Activated CD4-positive, alpha-beta T cell treated with anti-CD3 and anti-CD28 coated beads for 36 hours (primary cell): Measurements from ENCODE around the gene KISS1. TPM values are rescaled to one million over a fixed set of nuclear protein-coding genes. Genes with fewer than 3 reads are reported as not detected.
"Not testable (repeated sequence)": the region's sequence is repeated elsewhere in the genome, so short reads cannot be mapped to it uniquely, and the experiment has no call there.

Experiments used
- ATAC-seq: fragments of 200-7000 bp; cut with Tn5 transposase; one replicate; pipeline ENCODE4 v1.10.0; 2021; ENCODE audit warnings: mild to moderate bottlenecking, moderate library complexity
- CTCF ChIA-PET: fragments of 350-600 bp; sonication (Branson Sonifier 250); formaldehyde crosslinking; loops from one replicate; lab custom pipeline; 2021; ENCODE audit warnings: antibody characterized with exemption; lab: Charles Lee
- POLR2A ChIA-PET: fragments of 350-600 bp; sonication (Branson Sonifier 250); formaldehyde crosslinking; loops from one replicate; lab custom pipeline; 2021; ENCODE audit warnings: antibody characterized with exemption, inconsistent platforms; lab: Charles Lee
- DNase-seq: peaks from one replicate; pipeline ENCODE4 v3.0.0-alpha.2; 2020
- H3K27ac Mint-ChIP-seq: one replicate; pipeline ENCODE4 v1.8.0; 2021; ENCODE audit warnings: mixed read lengths
- H3K27me3 Mint-ChIP-seq: one replicate; pipeline ENCODE4 v1.8.0; 2021; ENCODE audit warnings: mixed read lengths
- H3K36me3 Mint-ChIP-seq: one replicate; pipeline ENCODE4 v1.8.0; 2021; ENCODE audit warnings: low read depth, mixed read lengths
- H3K4me1 Mint-ChIP-seq: one replicate; pipeline ENCODE4 v1.8.0; 2021; ENCODE audit warnings: mixed read lengths
- H3K4me3 Mint-ChIP-seq: one replicate; pipeline ENCODE4 v1.8.0; 2021; ENCODE audit warnings: mild to moderate bottlenecking, moderate library complexity, mixed read lengths
- H3K9me3 Mint-ChIP-seq: one replicate; pipeline ENCODE4 v1.8.0; 2021; ENCODE audit warnings: low read depth, mixed read lengths
- intact Hi-C, 2 experiments: fragments of 100-400 bp; cut with DNase I in 1 of 2; cut with micrococcal nuclease in 1 of 2; formaldehyde crosslinking; loops; one replicate each; pipeline versions ENCODE4 v1.14.2 to v1.15.1; 2022 to 2024; cut with DNase I, micrococcal nuclease
- total RNA-seq, 2 experiments: library from RNA; stranded (reverse); gene quantifications; one replicate each; pipeline ENCODE4 v1.2.3, GENCODE V29; 2021

The KISS1 gene
- total RNA-seq = not detected

- no peak for DNase-seq
- peaks cover 6% of the 10 kb centered on the region for H3K27me3 Mint-ChIP-seq
- POLR2A ChIA-PET = no interaction called here
- H3K4me3 Mint-ChIP-seq = no peak within 1 kb of the TSS
- intact Hi-C loops = no loop called here
- H3K27ac Mint-ChIP-seq = no peak within 1 kb of the TSS
- CTCF ChIA-PET = interaction anchor here (0.7 to 1.3 kb wide), 2 partner anchors 11 to 752 kb away, joined by 3 to 7 read pairs; no protein-coding TSS in a partner anchor
- H3K4me1 Mint-ChIP-seq = peaks cover 6% of the 10 kb centered on the region
- ATAC-seq = no peak
- H3K9me3 Mint-ChIP-seq = no peaks in the 10 kb centered on the region
- no peaks in the 10 kb centered on the region for H3K36me3 Mint-ChIP-seq
These were observed at the start of gene KISS1 for GRCh38 chr1:204196068-204196795. KISS1 (minus strand) TSS chr1:204196491; CDS start chr1:204192876, 3,615 bp downstream.

GRCh38 chr1:204242920-204243319 is 46.6 kb upstream of the KISS1 start:
- H3K27me3 Mint-ChIP-seq = peaks cover 2% of the 10 kb centered on the region
- H3K9me3 Mint-ChIP-seq = no peaks in the 10 kb centered on the region
- ATAC-seq (no peak), DNase-seq (no peak)
- H3K36me3 Mint-ChIP-seq = no peaks in the 10 kb centered on the region
- no peaks in the 10 kb centered on the region for H3K4me1 Mint-ChIP-seq
- no peak overlapping the region for H3K27ac Mint-ChIP-seq
- ChIA-PET POLR2A (no interaction called here), CTCF (interaction anchor here (0.6 kb wide), 1 partner anchor 24 kb away, joined by 4 read pairs; no protein-coding TSS in a partner anchor)
- intact Hi-C loops = no loop called here
- H3K4me3 Mint-ChIP-seq = no peak overlapping the region

GRCh38 chr1:204241914-204242313 is 45.6 kb upstream of the KISS1 start:
- intact Hi-C loops = no loop called here
- no peaks in the 10 kb centered on the region for H3K36me3 Mint-ChIP-seq
- ChIA-PET POLR2A (no interaction called here), CTCF (interaction anchor here (0.6 kb wide), 1 partner anchor 17 kb away, joined by 3 read pairs; no protein-coding TSS in a partner anchor)
- H3K27me3 Mint-ChIP-seq = peaks cover 2% of the 10 kb centered on the region
- H3K4me1 Mint-ChIP-seq = no peaks in the 10 kb centered on the region
- H3K9me3 Mint-ChIP-seq = no peaks in the 10 kb centered on the region
- H3K4me3 Mint-ChIP-seq = no peak overlapping the region
- no peak overlapping the region for H3K27ac Mint-ChIP-seq
- DNase-seq (no peak), ATAC-seq (no peak)

- no peak overlapping the region for H3K4me3 Mint-ChIP-seq
- intact Hi-C loops = no loop called here
- no peaks in the 10 kb centered on the region for H3K9me3 Mint-ChIP-seq
- H3K4me1 Mint-ChIP-seq = no peaks in the 10 kb centered on the region
- DNase-seq = no peak
- H3K36me3 Mint-ChIP-seq = no peaks in the 10 kb centered on the region
- CTCF ChIA-PET = interaction anchor here (0.6 to 1.6 kb wide), 3 partner anchors 13 to 263 kb away, joined by 3 to 5 read pairs (median 3); no protein-coding TSS in a partner anchor
- H3K27ac Mint-ChIP-seq = no peak overlapping the region
- POLR2A ChIA-PET = no interaction called here
- H3K27me3 Mint-ChIP-seq = peaks cover 4% of the 10 kb centered on the region
- no peak for ATAC-seq
These were observed 44.8 kb upstream of the KISS1 start for GRCh38 chr1:204241050-204241449.

GRCh38 chr1:204240233-204240632 is 43.9 kb upstream of the KISS1 start:
- ChIA-PET POLR2A (no interaction called here), CTCF (interaction anchor here (1.6 kb wide), 1 partner anchor 18 kb away, joined by 3 read pairs; no protein-coding TSS in a partner anchor)
- intact Hi-C loops = no loop called here
- DNase-seq (no peak), ATAC-seq (no peak)
- no peak overlapping the region for H3K4me3 Mint-ChIP-seq
- H3K9me3 Mint-ChIP-seq = no peaks in the 10 kb centered on the region
- H3K36me3 Mint-ChIP-seq = no peaks in the 10 kb centered on the region
- H3K27me3 Mint-ChIP-seq = peaks cover 6% of the 10 kb centered on the region
- no peaks in the 10 kb centered on the region for H3K4me1 Mint-ChIP-seq
- H3K27ac Mint-ChIP-seq = no peak overlapping the region

- H3K36me3 Mint-ChIP-seq, H3K27ac Mint-ChIP-seq, H3K4me1 Mint-ChIP-seq, POLR2A ChIA-PET, ATAC-seq, intact Hi-C loops, H3K9me3 Mint-ChIP-seq, H3K27me3 Mint-ChIP-seq, H3K4me3 Mint-ChIP-seq, DNase-seq: not testable (repeated sequence)
- CTCF ChIA-PET = interaction anchor here (0.6 kb wide), 1 partner anchor 618 kb away, joined by 3 read pairs; no protein-coding TSS in a partner anchor
These were observed 43.1 kb upstream of the KISS1 start for GRCh38 chr1:204239401-204239800.

GRCh38 chr1:204238520-204238919 is 42.2 kb upstream of the KISS1 start:
- H3K27me3 Mint-ChIP-seq, H3K27ac Mint-ChIP-seq, H3K9me3 Mint-ChIP-seq, DNase-seq, ATAC-seq, H3K36me3 Mint-ChIP-seq, CTCF ChIA-PET, H3K4me1 Mint-ChIP-seq, intact Hi-C loops, H3K4me3 Mint-ChIP-seq, POLR2A ChIA-PET: not testable (repeated sequence)

- H3K9me3 Mint-ChIP-seq, H3K4me3 Mint-ChIP-seq, H3K27ac Mint-ChIP-seq, H3K36me3 Mint-ChIP-seq, ATAC-seq, DNase-seq, H3K4me1 Mint-ChIP-seq, POLR2A ChIA-PET, intact Hi-C loops, H3K27me3 Mint-ChIP-seq: not testable (repeated sequence)
- CTCF ChIA-PET = interaction anchor here (0.9 kb wide), 1 partner anchor 74 kb away, joined by 3 read pairs; no protein-coding TSS in a partner anchor
These were observed 41.2 kb upstream of the KISS1 start for GRCh38 chr1:204237515-204237914.

- CTCF ChIA-PET = interaction anchor here (0.7 to 0.9 kb wide), 3 partner anchors 70 to 234 kb away, joined by 3 read pairs; no protein-coding TSS in a partner anchor
- Mint-ChIP-seq H3K27me3 (peaks cover 6% of the 10 kb centered on the region), H3K9me3 (no peaks in the 10 kb centered on the region), H3K4me3 (no peak overlapping the region), H3K36me3 (no peaks in the 10 kb centered on the region), H3K4me1 (no peaks in the 10 kb centered on the region), H3K27ac (no peak overlapping the region)
- POLR2A ChIA-PET = no interaction called here
- no peak for DNase-seq
- no peak for ATAC-seq
- intact Hi-C loops = no loop called here
These were observed 36.2 kb upstream of the KISS1 start for GRCh38 chr1:204232526-204232925.

GRCh38 chr1:204230211-204230610 is 33.9 kb upstream of the KISS1 start:
- DNase-seq (no peak), ATAC-seq (no peak)
- H3K27ac Mint-ChIP-seq = no peak overlapping the region
- no peaks in the 10 kb centered on the region for H3K27me3 Mint-ChIP-seq
- no peaks in the 10 kb centered on the region for H3K9me3 Mint-ChIP-seq
- intact Hi-C loops = no loop called here
- CTCF ChIA-PET = interaction anchor here (0.9 to 2.2 kb wide), 4 partner anchors 20 to 577 kb away, joined by 4 to 7 read pairs (median 4); no protein-coding TSS in a partner anchor
- H3K4me3 Mint-ChIP-seq = no peak overlapping the region
- H3K4me1 Mint-ChIP-seq = no peaks in the 10 kb centered on the region
- POLR2A ChIA-PET = no interaction called here
- no peaks in the 10 kb centered on the region for H3K36me3 Mint-ChIP-seq

GRCh38 chr1:204228896-204229295 is 32.6 kb upstream of the KISS1 start:
- DNase-seq = no peak
- H3K4me3 Mint-ChIP-seq = no peak overlapping the region
- ATAC-seq = no peak
- ChIA-PET CTCF (interaction anchor here (0.5 to 2.2 kb wide), 6 partner anchors 19 to 578 kb away, joined by 3 to 7 read pairs (median 4); no protein-coding TSS in a partner anchor), POLR2A (no interaction called here)
- no peaks in the 10 kb centered on the region for H3K36me3 Mint-ChIP-seq
- H3K4me1 Mint-ChIP-seq = no peaks in the 10 kb centered on the region
- H3K9me3 Mint-ChIP-seq = no peaks in the 10 kb centered on the region
- no peak overlapping the region for H3K27ac Mint-ChIP-seq
- intact Hi-C loops = no loop called here
- no peaks in the 10 kb centered on the region for H3K27me3 Mint-ChIP-seq
